Ishikawa (cell line): ENCODE measurements around the gene HOXB5.

Experiments used
- CEBPB ChIP-seq: IDR thresholded peaks from 2 replicates; pipeline ENCODE4 v1.6.1; 2012
- CREB1 ChIP-seq: IDR thresholded peaks from 2 replicates; pipeline ENCODE4 v1.6.1; 2012; ENCODE audit warnings: low read depth
- EGR1 ChIP-seq: IDR thresholded peaks from 2 replicates; pipeline ENCODE4 v1.6.1; 2012
- EP300 ChIP-seq: IDR thresholded peaks from 2 replicates; pipeline ENCODE4 v1.6.1; 2012; ENCODE audit warnings: borderline replicate concordance
- FOXM1 ChIP-seq: IDR thresholded peaks from 2 replicates; pipeline ENCODE4 v1.6.1; 2012; ENCODE audit warnings: low read depth, borderline replicate concordance
- NFIC ChIP-seq: IDR thresholded peaks from 2 replicates; pipeline ENCODE4 v1.6.1; 2012
- RAD21 ChIP-seq: IDR thresholded peaks from 2 replicates; pipeline ENCODE4 v1.6.1; 2012; ENCODE audit warnings: low read depth
- TAF1 ChIP-seq: IDR thresholded peaks from 2 replicates; pipeline ENCODE4 v1.6.1; 2012; ENCODE audit warnings: low read depth, mild to moderate bottlenecking
- TCF12 ChIP-seq: IDR thresholded peaks from 2 replicates; pipeline ENCODE4 v1.6.1; 2012; ENCODE audit warnings: low read depth
- TEAD4 ChIP-seq: IDR thresholded peaks from 2 replicates; pipeline ENCODE4 v1.6.1; 2012
- YY1 ChIP-seq: IDR thresholded peaks from 2 replicates; pipeline ENCODE4 v1.6.1; 2012; ENCODE audit warnings: low read depth
- ZBTB7A ChIP-seq: IDR thresholded peaks from 2 replicates; pipeline ENCODE4 v1.6.1; 2012; ENCODE audit warnings: low read depth
- TF ChIP-seq, protein P1 (sequence below): IDR thresholded peaks from 2 replicates; pipeline ENCODE4 v1.6.1; 2012
- TF ChIP-seq, protein P2 (sequence below): IDR thresholded peaks from 2 replicates; pipeline ENCODE4 v1.6.1; 2012
- TF ChIP-seq, protein P3 (sequence below): IDR thresholded peaks from 2 replicates; pipeline ENCODE4 v1.6.1; 2012; ENCODE audit warnings: low read depth, mild to moderate bottlenecking

Gene HOXB5

DNA sequence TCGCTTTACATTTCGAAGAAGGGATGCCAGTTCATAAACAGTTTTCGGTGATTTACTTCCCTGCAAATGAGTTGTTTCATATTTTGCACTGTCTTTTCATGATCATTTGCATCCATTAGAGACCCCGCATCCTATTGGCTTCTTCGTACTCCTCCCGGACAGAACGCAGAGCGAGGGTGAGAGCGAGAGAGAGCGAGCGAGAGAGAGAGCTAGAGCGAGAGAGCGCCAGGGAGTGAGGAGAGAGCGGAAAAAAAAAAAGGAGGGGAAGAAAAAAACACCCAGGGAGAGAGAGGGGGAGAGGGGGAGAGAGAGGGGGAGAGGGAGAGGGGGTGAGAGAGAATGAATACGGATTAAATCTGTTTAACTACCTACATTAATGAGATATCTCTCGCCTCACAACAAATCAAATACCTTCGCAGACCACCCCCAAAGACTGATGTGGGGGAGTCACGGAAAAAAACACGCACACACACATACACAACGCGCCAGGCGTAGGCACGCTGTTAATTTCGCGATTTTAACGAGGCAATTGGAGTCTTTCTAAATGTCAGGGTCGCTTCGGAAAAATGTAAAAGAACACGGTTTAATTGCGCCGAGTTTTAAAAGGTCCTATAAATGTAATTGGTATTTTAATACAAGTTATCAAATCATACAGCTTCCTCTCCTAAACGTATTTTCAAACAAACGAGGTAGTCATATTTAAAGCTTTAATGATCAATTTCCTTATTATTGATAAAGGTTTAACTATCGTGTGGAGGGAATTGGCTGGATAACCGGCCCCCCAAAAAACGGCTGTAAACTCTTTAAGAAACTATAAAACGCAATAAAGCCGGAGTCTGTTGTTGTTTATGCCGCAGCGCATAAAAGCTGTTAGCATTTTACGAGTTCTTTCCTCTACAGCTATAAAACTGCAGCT is 21.7 kb upstream of the HOXB5 start, which contains the start of gene HOXB8:
HOXB8 (minus strand) TSS at position 246 of the 916 bp plus-strand sequence. CDS start 588 bp downstream, outside the sequence.
- no peak for TF ChIP-seq ZBTB7A
- TF ChIP-seq TEAD4, result no peak
- TF ChIP-seq NFIC, result no peak
- no peak for TF ChIP-seq YY1
- TF ChIP-seq TAF1, result no peak
- TF ChIP-seq, protein P1, sequence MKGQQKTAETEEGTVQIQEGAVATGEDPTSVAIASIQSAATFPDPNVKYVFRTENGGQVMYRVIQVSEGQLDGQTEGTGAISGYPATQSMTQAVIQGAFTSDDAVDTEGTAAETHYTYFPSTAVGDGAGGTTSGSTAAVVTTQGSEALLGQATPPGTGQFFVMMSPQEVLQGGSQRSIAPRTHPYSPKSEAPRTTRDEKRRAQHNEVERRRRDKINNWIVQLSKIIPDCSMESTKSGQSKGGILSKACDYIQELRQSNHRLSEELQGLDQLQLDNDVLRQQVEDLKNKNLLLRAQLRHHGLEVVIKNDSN, result no peak
- no peak for TF ChIP-seq RAD21
- TF ChIP-seq TCF12, result no peak
- no peak for TF ChIP-seq CREB1
- no peak for TF ChIP-seq FOXM1
- no peak for TF ChIP-seq EP300

DNA sequence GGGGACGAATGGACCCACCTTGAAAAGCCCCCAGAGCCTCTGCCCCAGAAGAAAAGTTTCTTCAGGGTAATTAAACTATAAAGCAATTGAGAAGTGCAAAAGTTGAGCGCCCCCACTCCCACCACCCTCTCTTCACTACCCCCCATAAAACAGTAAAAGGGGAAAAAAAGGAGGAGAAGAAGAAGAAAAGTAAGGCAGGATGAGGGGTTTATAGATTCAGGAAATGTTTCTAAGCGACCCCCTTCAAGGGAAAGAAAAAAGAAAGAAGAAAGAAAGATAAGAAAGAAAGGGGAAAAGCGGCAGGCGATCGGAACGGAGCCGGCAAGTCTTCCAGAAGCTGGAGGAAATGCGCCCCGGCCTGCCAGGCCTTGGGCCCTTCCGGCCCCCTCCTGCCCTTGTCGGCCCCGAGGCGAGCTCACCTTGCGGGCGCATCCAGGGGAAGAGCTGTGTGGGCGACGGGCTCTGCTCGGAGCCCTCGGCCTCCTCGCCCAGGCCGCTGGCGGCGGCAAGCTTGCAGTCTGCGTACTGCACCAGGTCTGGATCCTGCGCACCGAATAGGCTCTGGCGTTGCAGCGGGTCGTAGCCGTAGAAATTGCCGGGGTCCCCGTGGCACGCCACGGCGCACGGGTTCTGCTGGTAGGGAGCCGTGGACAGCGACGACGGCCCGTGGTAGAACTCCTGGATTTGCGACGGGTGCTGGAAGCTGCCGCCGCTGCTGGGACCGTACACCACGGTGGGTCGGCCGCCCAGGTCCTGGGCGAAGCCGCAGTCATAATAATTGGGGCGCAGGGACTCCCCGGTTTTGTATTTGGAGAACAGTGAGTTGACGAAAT is 20.5 kb upstream of the HOXB5 start:
- TF ChIP-seq CEBPB (no peak), EGR1 (no peak), ZBTB7A (no peak), CREB1 (no peak)
- TF ChIP-seq, protein P1, result no peak

DNA sequence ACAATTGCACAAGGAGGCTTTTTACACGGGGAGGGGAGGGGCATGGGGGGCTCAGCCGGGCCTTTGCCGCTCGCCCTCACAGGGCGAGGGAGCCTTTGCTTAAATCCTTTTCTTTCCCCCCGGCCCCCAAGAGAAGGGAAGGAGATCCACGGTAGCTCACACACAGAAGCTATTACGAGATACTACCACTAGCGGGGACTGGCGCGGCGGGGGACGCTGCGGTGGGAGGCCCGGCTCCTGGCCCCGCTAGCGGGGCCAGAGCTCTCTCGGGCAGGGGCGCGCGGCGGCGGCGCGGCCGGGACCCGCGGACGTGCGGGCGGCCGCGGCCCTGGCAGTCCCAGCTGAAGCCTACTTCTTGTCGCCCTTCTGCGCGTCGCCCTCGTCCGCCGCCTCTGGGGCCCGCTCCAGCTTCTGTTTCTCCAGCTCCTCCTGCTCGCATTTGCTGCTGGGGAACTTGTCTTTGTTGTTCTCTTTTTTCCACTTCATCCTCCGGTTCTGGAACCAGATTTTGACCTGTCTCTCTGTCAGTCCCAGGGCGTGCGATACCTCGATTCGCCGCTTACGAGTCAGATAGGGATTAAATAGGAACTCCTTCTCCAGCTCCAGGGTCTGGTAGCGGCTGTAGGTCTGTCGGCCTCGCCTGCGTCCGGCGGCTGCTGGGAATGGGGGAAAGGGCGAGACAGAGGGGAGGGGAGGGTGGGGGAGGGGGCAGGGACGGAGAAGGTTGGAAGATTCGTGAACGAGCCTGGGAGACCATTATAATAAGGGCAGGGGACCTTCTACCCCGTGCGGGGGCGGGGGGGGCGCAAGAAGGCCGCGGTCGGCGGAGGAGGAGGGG is 19.5 kb upstream of the HOXB5 start:
- TF ChIP-seq, protein P2, sequence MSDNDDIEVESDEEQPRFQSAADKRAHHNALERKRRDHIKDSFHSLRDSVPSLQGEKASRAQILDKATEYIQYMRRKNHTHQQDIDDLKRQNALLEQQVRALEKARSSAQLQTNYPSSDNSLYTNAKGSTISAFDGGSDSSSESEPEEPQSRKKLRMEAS, result no peak
- TF ChIP-seq TCF12, result no peak
- no peak for TF ChIP-seq RAD21
- no peak for TF ChIP-seq CREB1
- no peak for TF ChIP-seq FOXM1
- no peak for TF ChIP-seq CEBPB
- TF ChIP-seq, protein P1, result no peak
- TF ChIP-seq NFIC, result no peak
- TF ChIP-seq EP300, result no peak
- TF ChIP-seq EGR1, result no peak
- TF ChIP-seq ZBTB7A, result no peak
- TF ChIP-seq, protein P3, sequence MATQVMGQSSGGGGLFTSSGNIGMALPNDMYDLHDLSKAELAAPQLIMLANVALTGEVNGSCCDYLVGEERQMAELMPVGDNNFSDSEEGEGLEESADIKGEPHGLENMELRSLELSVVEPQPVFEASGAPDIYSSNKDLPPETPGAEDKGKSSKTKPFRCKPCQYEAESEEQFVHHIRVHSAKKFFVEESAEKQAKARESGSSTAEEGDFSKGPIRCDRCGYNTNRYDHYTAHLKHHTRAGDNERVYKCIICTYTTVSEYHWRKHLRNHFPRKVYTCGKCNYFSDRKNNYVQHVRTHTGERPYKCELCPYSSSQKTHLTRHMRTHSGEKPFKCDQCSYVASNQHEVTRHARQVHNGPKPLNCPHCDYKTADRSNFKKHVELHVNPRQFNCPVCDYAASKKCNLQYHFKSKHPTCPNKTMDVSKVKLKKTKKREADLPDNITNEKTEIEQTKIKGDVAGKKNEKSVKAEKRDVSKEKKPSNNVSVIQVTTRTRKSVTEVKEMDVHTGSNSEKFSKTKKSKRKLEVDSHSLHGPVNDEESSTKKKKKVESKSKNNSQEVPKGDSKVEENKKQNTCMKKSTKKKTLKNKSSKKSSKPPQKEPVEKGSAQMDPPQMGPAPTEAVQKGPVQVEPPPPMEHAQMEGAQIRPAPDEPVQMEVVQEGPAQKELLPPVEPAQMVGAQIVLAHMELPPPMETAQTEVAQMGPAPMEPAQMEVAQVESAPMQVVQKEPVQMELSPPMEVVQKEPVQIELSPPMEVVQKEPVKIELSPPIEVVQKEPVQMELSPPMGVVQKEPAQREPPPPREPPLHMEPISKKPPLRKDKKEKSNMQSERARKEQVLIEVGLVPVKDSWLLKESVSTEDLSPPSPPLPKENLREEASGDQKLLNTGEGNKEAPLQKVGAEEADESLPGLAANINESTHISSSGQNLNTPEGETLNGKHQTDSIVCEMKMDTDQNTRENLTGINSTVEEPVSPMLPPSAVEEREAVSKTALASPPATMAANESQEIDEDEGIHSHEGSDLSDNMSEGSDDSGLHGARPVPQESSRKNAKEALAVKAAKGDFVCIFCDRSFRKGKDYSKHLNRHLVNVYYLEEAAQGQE, result no peak
- TF ChIP-seq TAF1, result no peak; the same call in 1 of the 2 replicates
- no peak for TF ChIP-seq TEAD4
- no peak for TF ChIP-seq YY1

DNA sequence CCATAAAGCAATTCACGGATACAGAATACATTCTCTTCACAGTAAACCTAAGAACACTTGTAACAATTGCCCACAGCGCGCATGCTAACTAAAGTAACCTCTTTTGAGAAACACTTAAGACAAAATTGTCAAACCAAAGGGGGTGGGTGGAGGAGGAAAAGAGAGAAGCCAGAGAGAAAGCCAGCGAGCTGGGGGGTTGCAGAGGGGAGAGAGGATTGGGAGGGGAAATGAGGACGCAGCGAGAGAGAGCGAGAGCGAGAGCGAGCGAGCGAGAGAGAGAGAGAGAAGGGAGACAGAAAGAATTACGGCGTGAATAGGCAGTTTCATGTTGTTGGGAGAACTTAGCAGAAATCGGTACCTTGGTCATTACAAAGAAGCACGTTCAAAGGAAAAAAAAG is 18.9 kb upstream of the HOXB5 start:
- TF ChIP-seq CEBPB (no peak), ZBTB7A (no peak), CREB1 (no peak), NFIC (no peak), EP300 (no peak), RAD21 (no peak)
- TF ChIP-seq, protein P3, result no peak
- TF ChIP-seq, protein P2, result no peak
- TF ChIP-seq, protein P1, result no peak
